Measurements from ENCODE around the gene GPN1.
"Not testable (repeated sequence)": the region's sequence is repeated elsewhere in the genome, so short reads cannot be mapped to it uniquely, and the experiment has no call there.

Gene GPN1

DNA sequence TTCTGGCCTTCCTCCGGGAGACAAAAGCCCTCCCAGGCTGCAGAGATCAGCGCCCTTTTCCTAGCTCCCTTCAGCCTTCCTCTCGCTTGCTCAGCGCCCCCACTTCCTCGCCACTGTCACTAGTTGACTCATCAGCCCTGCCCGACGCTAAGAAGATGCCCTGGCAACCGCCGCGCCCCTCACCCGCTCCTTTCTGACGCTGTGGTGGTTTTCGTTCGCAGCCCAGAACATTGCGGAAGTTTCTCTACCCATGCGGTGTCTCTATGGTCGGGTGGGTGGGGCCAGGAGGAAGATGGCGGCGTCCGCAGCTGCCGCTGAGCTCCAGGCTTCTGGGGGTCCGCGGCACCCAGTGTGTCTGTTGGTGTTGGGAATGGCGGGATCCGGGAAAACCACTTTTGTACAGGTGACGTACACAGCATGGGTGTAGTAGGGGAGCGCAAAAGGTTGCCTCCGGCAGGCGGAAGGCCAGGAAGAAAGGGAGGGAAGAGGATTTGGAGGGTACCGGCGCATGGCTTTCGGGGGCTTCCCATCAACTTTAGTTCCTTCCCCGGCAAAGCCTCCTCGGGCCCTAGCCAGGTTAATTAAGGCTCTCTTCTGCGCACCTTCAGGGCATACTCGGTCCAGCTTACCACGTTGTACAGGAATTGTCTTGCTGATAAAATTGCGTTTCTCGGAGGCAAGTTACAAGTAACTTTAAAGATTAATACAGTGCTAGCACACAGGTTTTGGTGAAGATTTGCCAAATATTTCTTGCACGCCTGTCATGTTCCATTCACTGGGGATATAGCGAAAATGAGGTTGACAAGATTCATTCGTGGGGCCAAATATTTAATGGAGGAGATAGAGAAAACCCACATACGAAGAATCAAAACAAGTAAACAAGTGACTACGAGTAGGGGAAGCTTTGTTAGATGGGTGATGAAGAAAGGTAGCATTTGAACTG, at the start of gene GPN1, which contains the start of gene CCDC121:
TSS of gene GPN1 (plus strand) at position 284 of the 943 bp plus-strand sequence. CDS start at position 293, 9 bp downstream.
TSS of gene CCDC121 (minus strand) at position 246 of the 943 bp plus-strand sequence. CDS start 1,213 bp downstream, outside the sequence.
- peak; percentile 89 to 95 for DNase-seq (ENCODE audit: low read depth in 2 of 2)

DNA sequence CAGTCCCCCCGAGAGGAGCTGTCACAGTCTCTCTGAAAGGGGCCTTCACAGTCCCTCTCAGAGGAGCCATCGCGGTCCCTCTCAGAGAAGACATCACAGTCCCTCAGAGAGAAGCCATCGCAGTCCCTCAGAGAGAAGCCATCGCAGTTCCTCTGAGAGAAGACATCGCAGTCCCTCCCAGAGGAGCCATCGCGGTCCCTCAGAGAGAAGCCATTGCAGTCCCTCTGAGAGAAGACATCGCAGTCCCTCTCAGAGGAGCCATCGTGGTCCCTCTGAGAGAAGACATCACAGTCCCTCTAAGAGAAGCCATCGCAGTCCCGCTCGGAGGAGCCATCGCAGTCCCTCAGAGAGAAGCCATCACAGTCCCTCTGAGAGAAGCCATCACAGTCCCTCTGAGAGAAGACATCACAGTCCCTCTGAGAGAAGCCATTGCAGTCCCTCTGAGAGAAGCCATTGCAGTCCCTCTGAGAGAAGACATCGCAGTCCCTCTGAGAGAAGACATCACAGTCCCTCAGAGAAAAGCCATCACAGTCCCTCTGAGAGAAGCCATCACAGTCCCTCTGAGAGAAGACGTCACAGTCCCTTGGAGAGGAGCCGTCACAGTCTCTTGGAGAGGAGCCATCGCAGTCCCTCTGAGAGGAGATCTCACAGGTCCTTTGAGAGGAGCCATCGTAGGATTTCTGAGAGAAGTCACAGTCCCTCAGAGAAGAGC, 47.3 kb upstream of the GPN1 start:
- no peak for DNase-seq (ENCODE audit: low read depth in 2 of 2)

DNA sequence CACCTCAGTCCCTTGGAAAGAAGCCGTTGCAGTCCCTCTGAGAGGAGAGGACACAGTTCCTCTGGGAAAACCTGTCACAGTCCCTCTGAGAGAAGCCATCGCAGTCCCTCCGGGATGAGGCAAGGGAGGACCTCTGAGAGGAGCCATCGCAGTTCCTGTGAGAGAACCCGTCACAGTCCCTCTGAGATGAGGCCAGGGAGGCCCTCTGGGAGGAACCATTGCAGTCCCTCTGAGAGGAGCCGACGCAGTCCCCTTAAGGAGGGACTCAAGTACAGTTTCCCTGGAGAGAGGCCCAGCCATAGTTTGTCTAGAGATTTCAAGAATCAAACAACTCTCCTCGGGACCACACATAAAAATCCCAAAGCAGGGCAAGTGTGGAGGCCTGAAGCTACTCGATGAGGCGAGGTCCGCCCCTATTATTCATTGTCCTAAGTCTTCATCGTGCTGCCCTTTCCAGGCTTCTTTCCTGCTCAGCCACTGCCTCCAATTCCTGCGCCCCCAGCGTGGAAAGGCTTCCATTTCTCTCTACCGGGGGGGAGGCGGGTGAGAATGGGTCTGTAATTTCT, 46.6 kb upstream of the GPN1 start:
- DNase-seq (ENCODE audit: low read depth in 2 of 2) = no peak

DNA sequence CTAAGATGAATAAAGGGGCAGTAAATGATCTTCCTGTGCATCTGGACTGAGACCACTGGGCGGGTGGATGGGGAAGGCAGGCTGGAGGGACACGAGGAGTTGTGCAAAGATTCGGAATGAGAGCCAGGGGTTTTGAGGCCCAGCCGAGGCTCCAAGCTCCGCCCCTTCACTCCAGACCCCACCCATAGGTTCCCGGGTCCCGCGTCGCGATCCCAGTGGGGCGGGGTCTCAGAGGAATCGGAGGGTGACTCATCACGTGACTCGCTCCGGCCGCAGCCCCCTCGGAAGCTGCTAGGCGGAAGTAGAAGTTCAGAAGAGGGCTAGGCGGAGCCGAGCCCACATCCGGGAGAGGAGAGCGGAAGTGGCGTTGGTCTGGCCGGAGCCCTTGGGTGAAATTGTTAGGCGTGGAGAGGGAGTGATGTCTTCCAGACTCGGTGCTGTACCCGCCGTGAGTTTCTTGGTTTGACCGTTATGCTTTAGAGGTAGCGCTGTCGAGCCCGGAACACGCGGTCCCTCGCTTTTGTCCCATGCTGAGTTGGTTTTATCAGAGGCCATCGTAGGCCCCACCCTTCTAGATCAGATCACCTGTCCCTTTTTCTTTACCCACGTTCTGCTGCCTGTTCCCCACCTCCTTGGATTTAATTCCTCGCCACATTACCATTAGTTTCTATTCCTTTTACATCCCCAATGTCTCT, 46.0 kb upstream of the GPN1 start, which contains the start of gene ZNF512:
TSS of gene ZNF512 (plus strand) at position 348 of the 695 bp plus-strand sequence. CDS start at position 419, 71 bp downstream.
- peak; percentile 72 to 81 for DNase-seq (ENCODE audit: low read depth in 2 of 2)

DNA sequence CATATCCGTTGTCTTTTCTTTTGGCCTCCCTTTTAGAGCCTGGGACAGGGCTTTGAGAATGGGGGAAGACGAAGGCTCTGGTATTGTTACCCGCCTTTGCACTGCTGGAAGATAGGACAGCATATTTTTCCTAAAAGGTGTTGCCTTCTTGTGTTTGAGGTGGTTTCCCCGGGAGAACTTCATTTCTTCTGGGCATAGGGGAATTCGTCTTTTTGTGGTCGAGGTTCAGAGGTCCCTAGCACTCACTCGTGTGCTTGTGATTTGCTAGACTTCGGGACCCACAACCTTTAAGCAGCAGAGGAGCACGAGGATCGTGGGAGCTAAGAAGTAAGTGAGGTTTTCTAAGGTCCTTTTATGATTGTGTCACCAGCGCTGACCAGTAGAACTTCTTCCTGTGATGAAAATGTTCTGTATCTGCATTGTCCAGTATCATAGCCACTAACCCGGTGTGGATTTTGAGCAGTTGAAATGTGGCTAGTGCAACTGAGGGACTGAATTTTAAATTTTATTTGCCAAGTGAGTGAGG, 45.4 kb upstream of the GPN1 start:
- DNase-seq (ENCODE audit: low read depth in 2 of 2) = no peak

DNA sequence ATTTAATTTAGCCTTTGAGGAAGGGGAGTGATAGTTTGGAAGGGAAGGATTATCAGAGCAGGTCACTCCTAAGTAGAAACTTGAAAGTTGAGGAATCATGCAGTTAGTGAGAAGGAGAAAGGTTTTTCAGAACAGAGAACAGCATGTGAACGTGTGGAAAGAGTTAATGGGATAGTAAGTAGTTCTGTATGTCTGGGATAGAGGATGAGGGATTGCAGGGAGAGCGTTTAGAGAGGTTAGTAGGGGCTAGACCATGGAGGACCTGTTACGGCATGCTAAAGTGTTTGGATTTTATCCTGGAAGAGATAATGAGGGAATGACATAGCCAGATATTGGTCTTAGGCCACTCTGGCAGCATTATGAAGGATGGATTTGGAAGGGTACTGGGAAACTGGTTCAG, 44.3 kb upstream of the GPN1 start:
- no peak for DNase-seq (ENCODE audit: low read depth in 2 of 2)

DNA sequence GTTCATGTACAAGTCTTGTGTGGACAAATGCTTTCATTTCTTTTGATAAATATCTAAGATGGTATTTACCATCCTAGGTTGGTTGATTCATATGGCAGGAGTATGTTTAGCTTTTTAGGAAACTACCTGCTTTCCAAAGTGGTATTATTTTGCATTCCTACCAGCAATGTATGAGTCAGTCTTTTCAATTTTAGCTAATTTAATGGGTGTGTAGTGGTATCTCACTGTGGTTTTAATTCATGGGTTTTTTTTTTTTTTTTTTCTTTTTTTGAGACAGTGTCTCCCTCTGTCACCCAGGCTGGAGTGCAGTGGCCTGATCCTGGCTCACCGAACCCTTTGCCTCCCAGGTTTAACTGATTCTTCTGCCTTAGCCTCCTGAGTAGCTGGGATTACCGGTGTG, 41.8 kb upstream of the GPN1 start:
- DNase-seq (ENCODE audit: low read depth in 2 of 2) = no peak

DNA sequence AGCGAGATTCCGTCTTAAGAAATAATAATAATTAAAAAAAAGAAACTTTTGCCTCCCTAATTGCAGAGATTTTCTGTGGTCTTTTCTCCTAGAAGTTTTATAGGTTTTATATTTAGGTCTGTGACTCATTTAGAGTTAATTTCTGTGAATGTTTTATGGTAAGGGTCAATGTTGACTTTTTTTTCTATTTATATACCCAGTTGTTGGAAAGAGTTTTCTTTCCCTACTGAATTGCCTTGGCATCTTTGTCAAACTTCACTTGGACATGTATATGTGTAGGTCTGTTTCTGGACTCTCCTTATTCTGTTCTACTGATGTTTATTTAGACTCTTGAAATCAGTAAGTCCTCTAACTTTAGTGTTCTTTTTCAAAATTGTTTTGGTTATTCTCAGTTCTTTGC, 40.5 kb upstream of the GPN1 start:
- no peak for DNase-seq (ENCODE audit: low read depth in 2 of 2)

DNA sequence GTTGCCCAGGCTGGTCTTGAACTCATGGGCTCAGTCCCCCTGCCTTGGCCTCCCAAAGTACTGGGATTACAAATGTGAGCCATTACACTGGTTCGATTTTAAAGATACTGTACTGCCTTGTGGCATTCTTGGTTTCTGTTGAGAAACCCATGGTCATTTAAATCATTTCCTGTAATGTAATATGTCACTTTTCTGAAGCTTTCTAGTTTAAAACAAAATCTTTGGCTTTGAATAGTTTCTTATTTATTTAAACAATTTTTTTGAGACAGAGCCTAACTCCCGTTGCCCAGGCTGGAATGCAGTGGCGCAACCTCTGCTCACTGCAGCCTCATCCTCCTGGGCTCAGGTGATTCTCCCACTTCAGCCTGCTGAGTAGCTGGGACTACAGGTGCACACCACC, 37.1 kb upstream of the GPN1 start:
- DNase-seq (ENCODE audit: low read depth in 2 of 2) = no peak

DNA sequence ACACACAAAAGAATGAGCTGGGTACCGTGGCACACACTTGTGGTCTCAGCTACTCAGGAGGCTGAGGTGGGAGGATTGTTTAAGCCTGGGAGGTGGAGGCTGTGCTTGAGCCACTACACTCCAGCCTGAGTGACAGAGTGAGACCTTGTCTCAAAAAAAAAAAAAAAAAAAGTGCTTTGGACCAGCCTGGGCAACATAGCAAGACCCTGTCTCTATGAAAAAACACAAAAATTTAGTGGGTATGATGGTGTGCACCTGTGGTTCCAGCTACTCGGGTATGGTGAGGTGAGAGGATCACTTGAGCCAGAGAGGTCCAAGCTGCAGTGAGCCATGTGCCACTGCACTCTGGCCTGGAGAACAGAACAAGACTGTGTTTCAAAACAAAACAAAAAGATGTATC, 35.6 kb upstream of the GPN1 start:
- no peak for DNase-seq (ENCODE audit: low read depth in 2 of 2)

DNA sequence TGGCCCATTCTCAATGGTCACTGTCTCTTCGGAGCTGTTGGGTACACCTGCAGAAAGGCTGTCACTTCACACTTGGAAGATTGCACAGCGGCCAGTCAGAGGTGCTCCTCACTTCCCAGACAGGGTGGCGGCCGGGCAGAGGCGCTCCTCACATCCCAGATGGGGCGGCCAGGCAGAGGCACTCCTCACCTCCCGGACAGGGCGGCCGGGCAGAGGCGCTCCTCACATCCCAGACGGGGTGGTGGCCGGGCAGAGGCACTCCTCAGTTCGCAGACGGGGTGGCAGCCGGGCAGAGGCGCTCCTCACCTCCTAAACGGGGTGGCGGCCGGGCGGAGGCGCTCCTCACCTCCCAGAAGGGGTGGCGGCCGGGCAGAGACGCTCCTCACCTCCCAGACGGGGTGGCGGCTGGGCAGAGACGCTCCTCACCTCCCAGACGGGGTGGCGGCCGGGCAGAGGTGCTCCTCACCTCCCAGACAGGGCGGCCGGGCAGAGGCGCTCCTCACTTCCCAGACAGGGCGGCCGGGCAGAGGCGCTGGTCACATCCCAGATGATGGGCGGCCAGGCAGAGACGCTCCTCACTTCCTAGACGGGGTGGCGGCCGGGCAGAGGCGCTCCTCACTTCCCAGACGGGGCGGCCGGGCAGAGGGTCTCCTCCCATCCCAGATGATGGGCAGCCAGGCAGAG, 34.7 kb upstream of the GPN1 start:
- not testable (repeated sequence) for DNase-seq (ENCODE audit: low read depth in 2 of 2)

DNA sequence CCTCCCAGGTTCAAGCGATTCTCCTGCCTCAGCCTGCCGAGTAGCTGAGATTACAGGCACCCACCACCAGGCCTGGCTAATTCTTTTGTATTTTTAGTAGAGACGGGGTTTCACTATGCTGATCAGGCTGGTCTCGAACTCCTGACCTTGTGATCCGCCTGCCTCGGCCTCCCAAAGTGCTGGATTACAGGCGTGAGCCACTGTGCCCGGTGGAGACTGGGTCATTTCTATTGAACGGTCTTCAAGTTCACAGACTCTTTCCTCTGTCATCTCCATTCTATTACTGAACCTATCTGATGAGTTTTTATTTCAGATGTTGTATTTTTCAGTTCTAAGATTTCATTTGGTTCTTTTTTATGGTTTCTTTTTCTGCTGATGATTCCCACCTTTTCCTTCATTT, 33.4 kb upstream of the GPN1 start:
- not testable (repeated sequence) for DNase-seq (ENCODE audit: low read depth in 2 of 2)

DNA sequence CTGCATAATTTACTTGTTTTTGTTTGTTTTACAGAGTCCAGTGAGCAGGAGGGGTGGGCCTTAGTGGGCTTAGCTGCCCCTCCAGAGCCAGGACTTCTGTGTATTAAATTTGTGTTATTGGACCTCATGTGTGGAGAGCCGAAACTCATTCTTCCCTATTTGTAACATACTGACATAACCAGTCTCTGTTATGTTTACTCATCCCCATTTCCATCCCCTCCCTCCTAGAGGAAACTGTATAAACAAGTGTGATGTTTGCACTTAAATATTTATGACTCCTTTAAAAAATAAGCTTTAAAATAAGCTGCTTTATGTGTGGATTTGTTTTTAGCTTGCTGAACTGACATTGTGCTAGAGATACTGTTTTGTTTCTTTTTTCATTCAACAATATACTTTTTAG, 32.2 kb upstream of the GPN1 start:
- no peak for DNase-seq (ENCODE audit: low read depth in 2 of 2)

DNA sequence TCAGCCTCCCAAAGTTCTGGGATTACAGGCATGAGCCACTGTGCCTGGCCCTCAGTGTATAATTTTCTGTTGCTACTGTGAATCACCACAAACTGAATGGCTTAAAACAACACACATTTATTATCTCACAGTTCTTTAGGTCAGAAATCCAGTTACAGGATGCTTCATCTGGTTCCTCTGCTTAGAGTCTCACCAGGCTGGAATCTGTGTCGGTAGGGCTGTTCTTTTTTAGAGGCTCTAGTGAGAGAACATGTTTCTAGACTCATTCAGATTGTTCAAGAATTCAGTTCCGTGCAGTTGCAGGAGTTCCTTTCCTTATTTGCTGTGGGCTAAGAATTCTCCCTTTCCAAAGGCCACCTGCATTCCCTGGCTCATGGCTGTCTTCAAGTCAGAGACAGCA, 22.2 kb upstream of the GPN1 start:
- no peak for DNase-seq (ENCODE audit: low read depth in 2 of 2)

DNA sequence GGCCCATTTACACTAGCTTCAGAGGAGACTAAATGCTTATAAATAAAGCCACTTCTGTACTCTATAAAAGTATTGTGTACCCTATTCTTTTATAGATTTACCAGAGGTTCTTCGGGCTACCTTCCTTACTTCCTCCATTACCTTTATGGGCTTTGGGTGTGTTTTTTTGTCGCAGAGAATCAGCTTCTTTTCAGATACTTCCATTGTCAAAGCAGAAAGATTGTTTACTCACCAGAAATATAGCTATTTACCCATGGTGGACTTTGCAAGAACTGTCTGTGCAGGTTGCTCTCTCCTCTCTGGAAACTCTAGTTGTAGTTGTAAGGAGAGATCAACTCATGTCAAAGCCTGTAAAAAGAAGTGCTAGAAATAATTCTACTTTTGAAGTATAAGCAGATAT, 14.9 kb upstream of the GPN1 start:
- no peak for DNase-seq (ENCODE audit: low read depth in 2 of 2)

DNA sequence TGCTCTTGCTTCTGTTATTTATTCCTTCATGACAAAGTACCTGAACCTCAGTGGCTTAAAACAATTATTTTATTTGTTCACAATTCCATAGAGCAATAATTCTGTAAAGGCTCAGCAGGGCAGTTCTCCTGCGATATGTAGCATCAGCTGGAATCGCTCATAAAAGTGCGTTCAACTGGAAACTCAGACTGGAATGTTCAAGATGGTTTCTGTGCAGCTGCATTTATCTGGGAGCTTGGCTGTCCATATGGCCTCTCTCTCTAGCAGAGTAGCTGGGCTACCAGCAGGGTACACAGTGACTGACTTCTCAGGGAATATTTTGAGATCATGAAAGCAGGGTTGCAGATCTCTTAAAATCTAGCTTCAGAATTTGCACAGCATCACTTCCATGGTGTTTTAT, 13.5 kb upstream of the GPN1 start:
- no peak for DNase-seq (ENCODE audit: low read depth in 2 of 2)

DNA sequence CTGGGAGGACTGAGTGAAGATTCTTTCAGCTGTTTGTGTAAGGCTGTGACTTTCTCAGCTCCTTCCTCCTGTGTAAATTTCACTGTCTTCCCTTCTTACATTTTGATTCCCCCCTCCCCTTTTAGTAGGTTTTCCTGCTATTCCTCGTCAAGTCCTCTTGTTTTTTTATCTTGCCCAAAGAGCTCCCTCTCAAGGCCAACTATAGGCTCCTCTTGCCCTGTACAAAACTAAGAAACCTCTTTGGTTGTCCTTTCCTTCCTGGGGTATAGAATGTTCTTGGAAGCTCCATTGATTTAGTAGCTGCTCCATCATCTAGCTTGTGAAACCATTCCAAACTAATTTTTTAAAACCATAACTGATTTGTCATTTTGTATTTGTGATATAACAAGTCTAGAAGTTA, 7.3 kb upstream of the GPN1 start:
- no peak for DNase-seq (ENCODE audit: low read depth in 2 of 2)

DNA sequence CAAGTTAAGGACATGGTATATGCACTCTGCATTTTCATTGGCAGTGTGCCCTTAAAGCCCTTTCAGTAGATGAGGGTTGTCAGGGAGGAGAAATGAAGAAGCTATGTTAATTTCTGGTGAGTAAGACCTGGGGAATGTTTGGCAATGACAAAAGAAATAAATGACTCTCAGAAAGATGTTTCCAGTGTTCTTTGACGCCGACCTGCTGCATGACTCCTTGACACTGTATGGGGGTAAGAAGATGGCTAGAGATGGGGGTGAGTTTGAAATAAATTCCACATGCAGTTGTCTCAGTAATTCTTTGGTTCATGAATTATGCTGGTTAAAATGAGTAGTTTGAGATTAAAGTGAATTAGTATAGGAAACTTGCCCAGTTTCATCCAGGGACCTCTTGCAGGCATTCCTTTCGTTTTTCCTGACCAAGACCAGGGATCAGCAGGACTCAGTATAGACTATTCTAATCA, 5.9 kb upstream of the GPN1 start:
- DNase-seq (ENCODE audit: low read depth in 2 of 2) = no peak

DNA sequence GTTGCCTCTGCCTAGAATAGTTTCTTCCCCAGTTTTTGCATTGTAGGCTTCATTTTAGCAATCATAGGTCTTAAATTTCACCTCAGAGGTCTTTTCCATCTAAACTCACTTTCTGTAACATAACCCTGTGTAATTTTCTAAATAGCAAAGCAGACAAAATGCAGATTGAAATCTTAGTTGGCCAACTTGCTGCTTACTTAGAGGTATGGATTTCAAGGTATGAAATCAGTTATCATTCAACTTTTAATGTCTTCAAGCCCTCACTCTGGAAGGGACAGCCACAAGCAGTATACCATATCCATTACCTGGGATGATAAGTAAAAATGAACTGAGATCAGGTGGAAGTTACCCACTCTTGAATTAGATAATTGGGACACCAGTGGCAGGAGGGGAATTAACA, 3.9 kb upstream of the GPN1 start:
- DNase-seq (ENCODE audit: low read depth in 2 of 2) = no peak

DNA sequence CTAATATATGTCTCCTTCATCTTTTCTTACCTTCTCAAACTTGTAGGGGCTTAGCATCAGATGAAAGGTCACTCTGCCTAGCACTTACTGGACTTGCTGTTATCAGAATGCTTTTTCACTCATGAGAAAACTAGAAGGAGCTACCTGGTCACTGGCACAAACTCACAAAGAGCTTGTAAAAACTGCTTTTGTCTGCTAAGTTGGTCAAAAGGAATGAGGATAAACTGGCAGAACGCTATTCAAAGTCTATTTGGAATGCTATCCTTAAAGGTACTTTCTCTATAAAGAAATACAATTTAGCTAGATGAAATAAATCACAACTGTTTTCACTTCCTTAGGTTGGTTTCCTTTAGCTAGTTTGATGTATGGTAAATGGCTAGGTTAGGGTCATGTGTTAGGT, 2.5 kb upstream of the GPN1 start:
- DNase-seq (ENCODE audit: low read depth in 2 of 2) = not testable (repeated sequence)

DNA sequence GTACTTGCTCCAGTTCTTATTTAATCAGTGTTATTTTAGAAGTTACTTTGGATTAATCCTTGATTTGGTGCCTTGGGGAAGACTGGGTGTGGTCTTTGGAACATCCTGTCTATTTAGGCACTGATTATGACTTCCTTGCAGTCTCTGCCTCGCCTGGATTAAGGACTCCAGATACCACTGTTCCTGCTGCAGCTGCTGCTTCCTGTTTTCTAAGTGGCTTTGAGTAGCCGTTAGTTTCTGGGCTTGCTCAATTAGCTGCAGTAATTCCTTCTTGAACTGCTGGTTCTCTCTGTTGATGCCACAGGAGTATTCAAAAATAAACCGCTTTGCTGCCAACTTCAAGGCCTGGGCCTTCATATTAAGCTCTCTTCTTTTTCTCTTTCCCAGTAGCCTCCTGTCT, 1.9 kb upstream of the GPN1 start:
- DNase-seq (ENCODE audit: low read depth in 2 of 2) = not testable (repeated sequence)

Measured in stimulated activated CD4-positive, alpha-beta T cell treated with anti-CD3 and anti-CD28 coated beads, Interleukin-4, amount 100 ng/mL, for 48 hours (primary cell).